Measurements from ENCODE around the gene IFT122. TPM values are rescaled to one million over a fixed set of nuclear protein-coding genes. Genes with fewer than 3 reads are reported as not detected.
"Not testable (repeated sequence)": the region's sequence is repeated elsewhere in the genome, so short reads cannot be mapped to it uniquely, and the experiment has no call there.

Gene IFT122
- total RNA-seq, 3 donors from 2014 or later: 43.2 to 60.6 (median 45.8) TPM

DNA sequence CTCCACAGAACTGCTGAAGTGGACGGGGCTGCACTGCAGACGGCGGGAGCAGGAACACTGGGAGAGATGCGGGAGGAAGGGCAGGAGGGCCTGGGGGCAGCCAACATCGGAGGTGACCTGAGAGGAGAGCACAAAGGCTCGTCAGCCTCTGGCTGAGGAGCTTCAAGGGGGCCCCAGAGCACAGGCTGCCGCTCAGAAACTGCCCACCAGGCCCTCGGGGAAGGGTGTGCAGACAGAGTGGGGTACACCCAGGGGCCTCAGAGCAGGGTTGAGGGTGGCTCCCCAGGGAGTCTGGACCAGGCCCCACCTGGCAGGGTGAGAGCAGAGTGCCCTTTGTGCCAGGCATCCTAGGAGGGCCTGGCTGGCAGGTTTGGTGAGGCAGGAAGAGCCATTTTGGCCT lies 73.7 kb downstream of the IFT122 start:
- intact Hi-C loops (cut with DNase I; ENCODE audit: low total_unique reads): no loop called here
- Histone ChIP-seq H3K36me3 (no peaks in the 10 kb centered on the region), H3K4me1 (no peaks in the 10 kb centered on the region), H3K27ac (no peak overlapping the region), H3K27me3 (no peaks in the 10 kb centered on the region), H3K9me3 (no peaks in the 10 kb centered on the region), H3K4me3 (no peak overlapping the region)
- TF ChIP-seq POLR2A (IDR thresholded peaks at IDR 0.05) (no peak), POLR2AphosphoS5 (IDR thresholded peaks at IDR 0.05) (no peak)
- TF ChIP-seq, protein P1, sequence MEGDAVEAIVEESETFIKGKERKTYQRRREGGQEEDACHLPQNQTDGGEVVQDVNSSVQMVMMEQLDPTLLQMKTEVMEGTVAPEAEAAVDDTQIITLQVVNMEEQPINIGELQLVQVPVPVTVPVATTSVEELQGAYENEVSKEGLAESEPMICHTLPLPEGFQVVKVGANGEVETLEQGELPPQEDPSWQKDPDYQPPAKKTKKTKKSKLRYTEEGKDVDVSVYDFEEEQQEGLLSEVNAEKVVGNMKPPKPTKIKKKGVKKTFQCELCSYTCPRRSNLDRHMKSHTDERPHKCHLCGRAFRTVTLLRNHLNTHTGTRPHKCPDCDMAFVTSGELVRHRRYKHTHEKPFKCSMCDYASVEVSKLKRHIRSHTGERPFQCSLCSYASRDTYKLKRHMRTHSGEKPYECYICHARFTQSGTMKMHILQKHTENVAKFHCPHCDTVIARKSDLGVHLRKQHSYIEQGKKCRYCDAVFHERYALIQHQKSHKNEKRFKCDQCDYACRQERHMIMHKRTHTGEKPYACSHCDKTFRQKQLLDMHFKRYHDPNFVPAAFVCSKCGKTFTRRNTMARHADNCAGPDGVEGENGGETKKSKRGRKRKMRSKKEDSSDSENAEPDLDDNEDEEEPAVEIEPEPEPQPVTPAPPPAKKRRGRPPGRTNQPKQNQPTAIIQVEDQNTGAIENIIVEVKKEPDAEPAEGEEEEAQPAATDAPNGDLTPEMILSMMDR (IDR thresholded peaks at IDR 0.05): no peak
- no peak for DNase-seq (ENCODE audit: low spot score in 2 of 2)

DNA sequence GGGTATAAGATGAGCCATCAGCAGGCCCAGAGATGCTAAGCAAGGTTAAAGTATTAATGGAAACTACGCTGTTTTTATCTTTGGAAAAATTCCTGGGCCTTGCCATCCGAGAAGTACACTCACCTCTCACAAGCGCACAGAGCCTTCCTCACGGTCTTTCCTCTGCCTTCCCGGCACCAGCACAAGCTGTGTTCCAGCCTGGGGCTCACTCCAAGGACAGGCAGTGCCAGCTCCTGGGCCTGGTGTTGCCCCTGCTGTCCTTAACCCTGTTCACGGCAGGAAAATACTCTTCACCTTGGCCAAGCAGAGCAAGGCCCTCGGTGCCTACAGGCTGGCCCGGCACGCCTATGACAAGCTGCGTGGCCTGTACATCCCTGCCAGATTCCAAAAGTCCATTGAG lies 74.1 kb downstream of the IFT122 start:
- H3K27ac ChIP-seq: no peak overlapping the region
- H3K4me3 ChIP-seq: no peak overlapping the region
- H3K27me3 ChIP-seq: no peaks in the 10 kb centered on the region
- intact Hi-C loops (cut with DNase I; ENCODE audit: low total_unique reads): no loop called here
- no peak for DNase-seq (ENCODE audit: low spot score in 2 of 2)
- TF ChIP-seq, protein P1 (IDR thresholded peaks at IDR 0.05): no peak
- TF ChIP-seq POLR2AphosphoS5 (IDR thresholded peaks at IDR 0.05): no peak
- TF ChIP-seq POLR2A (IDR thresholded peaks at IDR 0.05): no peak
- H3K9me3 ChIP-seq: no peaks in the 10 kb centered on the region
- no peaks in the 10 kb centered on the region for H3K36me3 ChIP-seq
- no peaks in the 10 kb centered on the region for H3K4me1 ChIP-seq

DNA sequence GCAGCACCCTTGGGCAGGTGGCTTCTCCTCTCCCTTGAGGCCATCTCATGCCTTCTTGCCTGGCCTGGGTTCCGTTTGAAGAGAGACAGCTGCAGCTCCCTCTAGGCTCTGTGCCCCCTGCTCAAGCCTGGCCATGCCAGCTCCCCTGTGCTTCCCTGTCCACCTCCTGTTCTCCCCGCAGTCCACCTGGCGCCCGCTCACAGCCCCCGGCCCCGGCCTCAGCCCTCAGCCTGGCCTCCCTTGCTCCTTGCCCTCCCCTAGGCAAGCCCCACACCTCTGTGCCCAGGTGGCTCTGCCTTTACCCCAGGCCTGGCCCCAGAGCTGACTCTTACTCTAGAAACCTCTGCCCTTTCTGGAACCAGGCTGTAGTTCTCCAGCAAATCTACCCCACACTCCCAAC lies 74.5 kb downstream of the IFT122 start:
- Histone ChIP-seq H3K27ac (no peak overlapping the region), H3K4me1 (no peaks in the 10 kb centered on the region), H3K9me3 (no peaks in the 10 kb centered on the region), H3K36me3 (no peaks in the 10 kb centered on the region), H3K4me3 (no peak overlapping the region), H3K27me3 (no peaks in the 10 kb centered on the region)
- TF ChIP-seq, protein P1 (IDR thresholded peaks at IDR 0.05): no peak
- TF ChIP-seq POLR2A (IDR thresholded peaks at IDR 0.05): no peak
- TF ChIP-seq POLR2AphosphoS5 (IDR thresholded peaks at IDR 0.05): no peak
- intact Hi-C loops (cut with DNase I; ENCODE audit: low total_unique reads): no loop called here
- no peak for DNase-seq (ENCODE audit: low spot score in 2 of 2)

DNA sequence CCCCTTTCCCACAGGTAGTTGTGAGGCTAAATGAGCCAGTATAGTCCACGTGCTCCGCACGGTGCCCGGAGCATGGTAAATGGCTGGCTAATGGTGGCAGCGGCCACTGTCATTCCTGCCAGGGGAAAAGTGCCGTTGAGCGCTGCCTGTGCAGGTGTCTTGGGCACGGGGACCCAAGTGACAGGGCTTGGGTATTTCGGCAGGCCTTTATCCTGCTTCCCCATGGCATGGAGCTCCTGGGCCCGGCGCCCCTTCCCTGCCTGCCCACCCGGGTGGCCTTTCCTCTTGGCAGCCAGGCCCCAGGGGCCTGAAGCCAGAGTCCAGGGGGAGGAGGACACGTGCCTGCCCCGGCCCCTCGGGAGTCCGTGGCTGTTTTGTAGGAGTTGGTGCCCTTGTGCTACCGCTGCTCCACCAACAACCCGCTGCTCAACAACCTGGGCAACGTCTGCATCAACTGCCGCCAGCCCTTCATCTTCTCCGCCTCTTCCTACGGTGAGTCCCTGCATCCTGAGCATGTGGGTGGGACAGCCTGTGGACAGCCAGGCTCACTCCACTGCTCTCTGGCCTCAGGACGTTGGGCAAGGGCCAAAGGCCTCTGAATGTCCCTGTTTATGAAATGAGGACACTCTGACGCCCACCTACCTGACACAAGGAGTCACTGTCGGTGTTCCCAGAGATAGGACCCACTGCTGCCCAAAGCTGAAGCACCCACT lies 75.2 kb downstream of the IFT122 start:
- H3K4me3 ChIP-seq; DNase-seq (ENCODE audit: low spot score in 2 of 2); H3K27ac ChIP-seq; H3K9me3 ChIP-seq; intact Hi-C loops (cut with DNase I; ENCODE audit: low total_unique reads); H3K4me1 ChIP-seq; H3K36me3 ChIP-seq; H3K27me3 ChIP-seq: not testable (repeated sequence)

DNA sequence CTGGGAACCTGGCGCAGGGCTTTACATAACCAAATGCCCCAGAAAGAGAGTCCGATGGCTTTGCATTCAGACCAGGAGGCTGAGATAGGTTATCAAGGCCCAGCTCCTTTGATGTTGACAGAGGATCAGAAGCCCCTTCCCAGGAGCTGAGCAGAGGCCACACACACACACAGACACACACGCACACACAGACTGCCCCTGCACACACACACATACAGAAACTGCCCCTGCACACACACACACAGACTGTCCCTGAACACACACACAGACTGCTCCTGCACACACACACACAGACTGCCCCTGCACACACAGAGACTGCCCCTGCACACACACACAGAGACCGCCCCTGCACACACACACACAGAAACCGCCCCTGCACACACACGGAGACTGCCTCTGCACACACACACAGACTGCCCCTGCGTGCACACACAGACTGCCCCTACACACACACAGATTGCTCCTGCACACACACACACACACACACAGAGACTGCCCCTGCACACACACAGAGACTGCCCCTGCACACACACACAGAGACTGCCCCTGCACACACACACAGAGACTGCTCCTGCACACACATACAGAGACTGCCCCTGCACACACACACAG lies 75.9 kb downstream of the IFT122 start:
- intact Hi-C loops (cut with DNase I; ENCODE audit: low total_unique reads); H3K27me3 ChIP-seq; H3K4me1 ChIP-seq; H3K36me3 ChIP-seq; H3K27ac ChIP-seq; H3K9me3 ChIP-seq; H3K4me3 ChIP-seq; DNase-seq (ENCODE audit: low spot score in 2 of 2): not testable (repeated sequence)

DNA sequence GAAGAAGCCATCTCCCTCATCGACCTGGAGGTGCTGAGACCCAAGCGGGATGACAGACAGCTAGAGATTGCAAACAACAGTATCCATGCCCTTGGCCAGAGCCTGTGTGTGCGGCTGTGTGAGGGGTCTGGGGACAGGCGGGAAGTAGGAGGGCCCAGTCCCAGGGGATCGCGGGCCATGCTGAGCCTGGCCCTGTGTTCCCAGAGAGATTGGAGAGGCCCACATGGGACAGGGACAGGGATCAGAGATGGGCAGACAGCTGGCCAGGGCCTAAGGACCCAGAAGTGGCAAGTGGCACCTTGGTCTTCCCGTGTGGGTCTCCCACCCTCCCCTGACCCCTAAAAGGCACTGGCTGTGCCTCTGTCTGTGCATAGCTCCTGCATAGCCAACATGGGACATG lies 77.5 kb downstream of the IFT122 start:
- TF ChIP-seq POLR2AphosphoS5 (IDR thresholded peaks at IDR 0.05): no peak
- TF ChIP-seq, protein P1 (IDR thresholded peaks at IDR 0.05): no peak
- no peak for TF ChIP-seq POLR2A (IDR thresholded peaks at IDR 0.05)
- intact Hi-C loops (cut with DNase I; ENCODE audit: low total_unique reads): no loop called here
- H3K4me1 ChIP-seq: no peaks in the 10 kb centered on the region
- no peaks in the 10 kb centered on the region for H3K27me3 ChIP-seq
- H3K4me3 ChIP-seq: no peak overlapping the region
- H3K27ac ChIP-seq: no peak overlapping the region
- no peak for DNase-seq (ENCODE audit: low spot score in 2 of 2)
- H3K36me3 ChIP-seq: no peaks in the 10 kb centered on the region
- no peaks in the 10 kb centered on the region for H3K9me3 ChIP-seq
